Retinal pigment epithelial cell (primary cell): ENCODE data around the gene VWA5B2.

ENCODE experiments used
- DNase-seq: peaks from one replicate; pipeline ENCODE4 v3.0.0-alpha.2; 2010; ENCODE audit warnings: low read depth
- H3K4me3 ChIP-seq: 2 replicates; pipeline ENCODE4 v1.5.1; 2011; ENCODE audit warnings: mild to moderate bottlenecking, low read length, control low read depth, moderate library complexity
- CTCF ChIP-seq: conservative IDR thresholded peaks from 2 replicates; pipeline ENCODE4 v1.5.1; 2011; ENCODE audit warnings: low read depth, low read length, control low read depth, inconsistent platforms

The VWA5B2 gene

GRCh38 chr3:184255291-184256039 is 26.1 kb downstream of the VWA5B2 start:
- H3K4me3 ChIP-seq = no peak overlapping the region

GRCh38 chr3:184257083-184257915 is 27.9 kb downstream of the VWA5B2 start:
- DNase-seq = no peak
- no peak for TF ChIP-seq CTCF
- H3K4me3 ChIP-seq = no peak overlapping the region

More at GRCh38 chr3:184255291-184256039, 26.1 kb downstream of the VWA5B2 start:
- DNase-seq = no peak
- no peak for TF ChIP-seq CTCF

GRCh38 chr3:184258926-184259325 is 29.5 kb downstream of the VWA5B2 start:
- H3K4me3 ChIP-seq = no peak overlapping the region
- TF ChIP-seq CTCF = no peak
- no peak for DNase-seq

- TF ChIP-seq CTCF = no peak
- DNase-seq = no peak
- no peak overlapping the region for H3K4me3 ChIP-seq
These were observed 30.1 kb downstream of the VWA5B2 start for GRCh38 chr3:184259396-184259877.

- peak overlapping the region; percentile 25 for H3K4me3 ChIP-seq
- no peak for TF ChIP-seq CTCF
These were observed 30.7 kb downstream of the VWA5B2 start for GRCh38 chr3:184259878-184260723.

GRCh38 chr3:184260724-184261269 is 31.4 kb downstream of the VWA5B2 start:
- peak overlapping the region; percentile 39 for H3K4me3 ChIP-seq
- no peak for TF ChIP-seq CTCF
- DNase-seq = no peak

More at GRCh38 chr3:184259878-184260723, 30.7 kb downstream of the VWA5B2 start:
- no peak for DNase-seq
